OCI-LY1 (cell line): ENCODE data around the gene NOM1.

Source experiments
- EZH2 ChIP-seq: fragments of 200-600 bp; sonication (generic), shearing (Covaris generic); IDR thresholded peaks from 2 replicates; pipeline ENCODE4 v1.8.0; 2017; ENCODE audit warnings: borderline replicate concordance, mixed run types, mild to moderate bottlenecking, antibody characterized with exemption, low read length, moderate library complexity, mixed read lengths
- TF ChIP-seq, protein P1 (sequence below): fragments of 200-600 bp; sonication (generic), shearing (Covaris generic); IDR thresholded peaks from 2 replicates; pipeline ENCODE4 v1.5.1; 2017; ENCODE audit warnings: mild to moderate bottlenecking, antibody characterized with exemption, low read length, moderate library complexity, mixed read lengths

DNA sequence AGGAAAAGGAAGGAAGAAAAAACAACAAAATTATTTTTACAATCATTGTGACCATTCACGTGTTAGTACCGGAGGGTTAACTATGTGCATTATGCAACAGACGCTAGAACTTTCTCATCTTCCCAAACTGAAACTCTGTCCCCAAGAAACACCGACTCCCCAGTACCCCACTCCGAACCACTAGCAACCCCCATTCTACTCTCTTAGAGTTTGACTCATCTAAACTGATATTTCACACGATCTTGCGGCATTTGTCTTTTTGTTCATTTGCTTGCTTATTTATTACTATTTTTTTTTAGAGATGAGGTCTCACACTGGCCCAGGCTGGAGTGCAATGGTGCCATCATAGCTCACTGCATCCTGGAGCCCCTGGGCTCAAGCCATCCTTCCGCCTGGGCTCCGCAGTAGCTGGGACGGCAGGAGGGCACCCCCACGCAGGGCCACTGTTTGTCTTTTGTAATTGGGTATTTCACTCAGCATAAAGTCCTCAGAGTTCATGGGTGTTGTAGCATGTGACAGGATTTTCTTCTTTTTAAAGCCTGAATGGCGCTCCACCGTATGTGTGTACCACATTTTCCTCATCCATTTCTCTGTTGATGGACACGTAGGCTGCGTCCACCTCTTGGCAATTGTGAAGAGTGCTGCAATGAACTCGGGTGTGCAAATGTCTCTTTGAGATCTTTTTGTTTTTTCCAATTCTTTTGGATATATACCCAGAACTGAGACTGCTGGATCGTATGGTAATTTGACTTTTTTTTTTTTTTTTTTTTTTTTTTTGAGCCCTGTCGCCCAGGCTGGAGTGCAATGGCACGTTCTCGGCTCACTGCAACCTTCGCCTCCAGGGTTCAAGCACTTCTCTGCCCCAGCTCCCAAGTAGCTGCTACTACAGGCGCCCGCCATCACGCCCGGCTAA lies 51.5 kb downstream of the NOM1 start:
- TF ChIP-seq, protein P1, sequence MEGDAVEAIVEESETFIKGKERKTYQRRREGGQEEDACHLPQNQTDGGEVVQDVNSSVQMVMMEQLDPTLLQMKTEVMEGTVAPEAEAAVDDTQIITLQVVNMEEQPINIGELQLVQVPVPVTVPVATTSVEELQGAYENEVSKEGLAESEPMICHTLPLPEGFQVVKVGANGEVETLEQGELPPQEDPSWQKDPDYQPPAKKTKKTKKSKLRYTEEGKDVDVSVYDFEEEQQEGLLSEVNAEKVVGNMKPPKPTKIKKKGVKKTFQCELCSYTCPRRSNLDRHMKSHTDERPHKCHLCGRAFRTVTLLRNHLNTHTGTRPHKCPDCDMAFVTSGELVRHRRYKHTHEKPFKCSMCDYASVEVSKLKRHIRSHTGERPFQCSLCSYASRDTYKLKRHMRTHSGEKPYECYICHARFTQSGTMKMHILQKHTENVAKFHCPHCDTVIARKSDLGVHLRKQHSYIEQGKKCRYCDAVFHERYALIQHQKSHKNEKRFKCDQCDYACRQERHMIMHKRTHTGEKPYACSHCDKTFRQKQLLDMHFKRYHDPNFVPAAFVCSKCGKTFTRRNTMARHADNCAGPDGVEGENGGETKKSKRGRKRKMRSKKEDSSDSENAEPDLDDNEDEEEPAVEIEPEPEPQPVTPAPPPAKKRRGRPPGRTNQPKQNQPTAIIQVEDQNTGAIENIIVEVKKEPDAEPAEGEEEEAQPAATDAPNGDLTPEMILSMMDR: no peak
- no peak for TF ChIP-seq EZH2
